Astrocyte (in vitro differentiated cells and primary cell): ENCODE measurements around the gene PTPRO. TPM values are rescaled to one million over a fixed set of nuclear protein-coding genes. Genes with fewer than 3 reads are reported as not detected.
A peak's percentile ranks its signal among the peaks of the same experiment; 100 is the strongest.

Experiments used
- DNase-seq: peaks from one replicate; pipeline ENCODE4 v3.0.0-alpha.2; 2010; ENCODE audit warnings: low read depth
- FAIRE-seq: peaks from 2 replicates; lab custom pipeline; 2011; peaks lifted over from hg19 to GRCh38; lab: Jason Lieb, UNC
- H2AFZ ChIP-seq: 2 replicates; pipeline ENCODE4 v1.6.0; 2012; ENCODE audit warnings: low read depth, low read length, inconsistent platforms
- H3K27ac ChIP-seq: 2 replicates; pipeline ENCODE4 v1.5.1; 2011; ENCODE audit warnings: low read depth, low read length, inconsistent platforms
- H3K27me3 ChIP-seq: 2 replicates; pipeline ENCODE4 v1.6.0; 2011; ENCODE audit warnings: low read length, inconsistent platforms; ENCODE audit not compliant: insufficient read depth
- H3K36me3 ChIP-seq: 2 replicates; pipeline ENCODE4 v1.5.1; 2011; ENCODE audit warnings: low read length, inconsistent platforms; ENCODE audit not compliant: insufficient read depth
- H3K4me1 ChIP-seq: 2 replicates; pipeline ENCODE4 v1.5.1; 2011; ENCODE audit warnings: low read length, inconsistent platforms; ENCODE audit not compliant: insufficient read depth
- H3K4me2 ChIP-seq: 2 replicates; pipeline ENCODE4 v1.6.0; 2012; ENCODE audit warnings: low read length, inconsistent platforms
- H3K4me3 ChIP-seq: 2 replicates; pipeline ENCODE4 v1.5.1; 2011; ENCODE audit warnings: low read depth, mild to moderate bottlenecking, low read length, inconsistent platforms; ENCODE audit not compliant: insufficient read depth
- H3K79me2 ChIP-seq: 2 replicates; pipeline ENCODE4 v1.6.0; 2012; ENCODE audit warnings: mild to moderate bottlenecking, low read length, inconsistent platforms; ENCODE audit not compliant: insufficient read depth
- H3K9ac ChIP-seq: 2 replicates; pipeline ENCODE4 v1.6.0; 2012; ENCODE audit warnings: mild to moderate bottlenecking, low read length, inconsistent platforms
- H3K9me3 ChIP-seq: 2 replicates; pipeline ENCODE4 v1.5.1; 2012; ENCODE audit warnings: low read depth, mild to moderate bottlenecking, low read length, inconsistent platforms; ENCODE audit not compliant: insufficient read depth
- H4K20me1 ChIP-seq: 2 replicates; pipeline ENCODE4 v1.6.0; 2012; ENCODE audit warnings: low read length, inconsistent platforms; ENCODE audit not compliant: insufficient read depth
- H3K27ac Mint-ChIP-seq: one replicate; pipeline ENCODE4 v1.8.0; 2021; ENCODE audit warnings: mild to moderate bottlenecking, mixed read lengths; ENCODE audit not compliant: unreplicated experiment
- H3K27me3 Mint-ChIP-seq: one replicate; pipeline ENCODE4 v1.8.0; 2021; ENCODE audit warnings: low read depth, mixed read lengths; ENCODE audit not compliant: unreplicated experiment
- H3K36me3 Mint-ChIP-seq: one replicate; pipeline ENCODE4 v1.8.0; 2021; ENCODE audit warnings: low read depth, mixed read lengths; ENCODE audit not compliant: unreplicated experiment
- H3K4me1 Mint-ChIP-seq: one replicate; pipeline ENCODE4 v1.8.0; 2021; ENCODE audit warnings: low read depth, mixed read lengths; ENCODE audit not compliant: unreplicated experiment
- H3K4me3 Mint-ChIP-seq: one replicate; pipeline ENCODE4 v1.8.0; 2021; ENCODE audit warnings: mild to moderate bottlenecking, moderate library complexity, mixed read lengths; ENCODE audit not compliant: unreplicated experiment
- H3K9me3 Mint-ChIP-seq: one replicate; pipeline ENCODE4 v1.8.0; 2021; ENCODE audit warnings: mild to moderate bottlenecking, mixed read lengths; ENCODE audit not compliant: unreplicated experiment
- EZH2 ChIP-seq: IDR thresholded peaks from 2 replicates; pipeline ENCODE4 v1.6.1; 2012; ENCODE audit warnings: mild to moderate bottlenecking, low read length, inconsistent platforms; ENCODE audit not compliant: insufficient read depth
- total RNA-seq: library from RNA; stranded (reverse); gene quantifications from 2 replicates; pipeline ENCODE4 v1.2.1, GENCODE V29; 2021
- TF ChIP-seq, protein P1 (sequence below): IDR thresholded peaks from 2 replicates; pipeline ENCODE4 v1.5.1; 2011; ENCODE audit warnings: low read depth, mild to moderate bottlenecking, inconsistent platforms, low read length, moderate library complexity; ENCODE audit not compliant: insufficient read depth

The PTPRO gene
- total RNA-seq, 1 donor from 2014 or later: 0.39 TPM

DNA sequence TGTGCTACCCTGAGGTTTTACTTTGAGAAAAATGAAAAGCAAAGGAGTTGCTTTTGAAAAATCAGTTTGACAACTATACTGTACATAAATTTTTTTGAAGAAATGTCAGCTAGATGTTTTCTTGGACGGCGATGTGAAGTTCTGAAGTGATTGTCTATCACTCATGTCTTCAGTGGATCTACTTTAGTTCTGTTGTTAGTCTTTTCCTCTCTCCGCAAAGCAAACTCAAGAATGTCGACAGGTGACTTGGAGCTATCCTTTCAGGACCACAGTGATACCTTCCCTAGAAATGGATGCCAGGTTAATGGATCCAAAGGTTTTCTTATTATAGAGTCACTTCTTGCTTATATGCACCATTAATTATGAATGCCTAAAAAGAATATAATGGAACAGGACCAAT is 1.2 kb downstream of the PTPRO start:
- H3K9me3 Mint-ChIP-seq: no peaks in the 10 kb centered on the region
- no peak for TF ChIP-seq EZH2
- TF ChIP-seq, protein P1, sequence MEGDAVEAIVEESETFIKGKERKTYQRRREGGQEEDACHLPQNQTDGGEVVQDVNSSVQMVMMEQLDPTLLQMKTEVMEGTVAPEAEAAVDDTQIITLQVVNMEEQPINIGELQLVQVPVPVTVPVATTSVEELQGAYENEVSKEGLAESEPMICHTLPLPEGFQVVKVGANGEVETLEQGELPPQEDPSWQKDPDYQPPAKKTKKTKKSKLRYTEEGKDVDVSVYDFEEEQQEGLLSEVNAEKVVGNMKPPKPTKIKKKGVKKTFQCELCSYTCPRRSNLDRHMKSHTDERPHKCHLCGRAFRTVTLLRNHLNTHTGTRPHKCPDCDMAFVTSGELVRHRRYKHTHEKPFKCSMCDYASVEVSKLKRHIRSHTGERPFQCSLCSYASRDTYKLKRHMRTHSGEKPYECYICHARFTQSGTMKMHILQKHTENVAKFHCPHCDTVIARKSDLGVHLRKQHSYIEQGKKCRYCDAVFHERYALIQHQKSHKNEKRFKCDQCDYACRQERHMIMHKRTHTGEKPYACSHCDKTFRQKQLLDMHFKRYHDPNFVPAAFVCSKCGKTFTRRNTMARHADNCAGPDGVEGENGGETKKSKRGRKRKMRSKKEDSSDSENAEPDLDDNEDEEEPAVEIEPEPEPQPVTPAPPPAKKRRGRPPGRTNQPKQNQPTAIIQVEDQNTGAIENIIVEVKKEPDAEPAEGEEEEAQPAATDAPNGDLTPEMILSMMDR: no peak
- no peak overlapping the region for H3K27ac Mint-ChIP-seq
- Histone ChIP-seq H3K4me1 (peaks cover 5% of the 10 kb centered on the region), H3K9ac (no peak overlapping the region), H3K4me2 (peak overlapping the region; percentile 88), H3K9me3 (no peaks in the 10 kb centered on the region), H3K79me2 (no peaks in the 10 kb centered on the region), H3K27ac (no peak overlapping the region), H4K20me1 (no peaks in the 10 kb centered on the region), H3K36me3 (no peaks in the 10 kb centered on the region), H3K4me3 (no peak overlapping the region), H2AFZ (no peak overlapping the region), H3K27me3 (peaks cover 20% of the 10 kb centered on the region)
- FAIRE-seq (no peak), DNase-seq (no peak)
- peaks cover 51% of the 10 kb centered on the region for H3K27me3 Mint-ChIP-seq
- H3K4me1 Mint-ChIP-seq: no peaks in the 10 kb centered on the region
- H3K4me3 Mint-ChIP-seq: peak overlapping the region; percentile 82
- no peaks in the 10 kb centered on the region for H3K36me3 Mint-ChIP-seq

DNA sequence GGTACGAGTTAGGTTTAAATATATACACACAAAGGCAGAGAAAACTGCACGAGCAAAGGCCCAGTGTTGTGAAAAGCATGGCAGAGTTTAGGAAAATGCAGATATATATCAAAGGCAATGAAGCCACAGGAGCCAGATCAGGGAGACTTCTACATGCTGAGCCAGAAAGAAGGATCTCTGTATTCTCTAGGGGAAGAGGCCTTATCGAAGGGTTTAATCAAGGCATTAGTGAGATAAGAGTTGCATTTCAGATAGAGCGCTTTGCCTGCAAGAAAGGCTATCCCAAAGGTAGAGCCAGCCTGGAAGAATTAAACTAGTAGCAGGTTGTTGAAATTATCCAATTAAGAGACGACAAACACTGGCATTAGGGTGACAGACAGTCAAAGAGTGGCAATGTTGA is 7.6 kb downstream of the PTPRO start:
- H3K27me3 Mint-ChIP-seq: peaks cover 23% of the 10 kb centered on the region
- DNase-seq (no peak), FAIRE-seq (no peak)
- no peak overlapping the region for H3K4me3 Mint-ChIP-seq
- no peaks in the 10 kb centered on the region for H3K79me2 ChIP-seq
- H3K27me3 ChIP-seq: peaks cover 3% of the 10 kb centered on the region
- no peak overlapping the region for H3K4me2 ChIP-seq
- H3K9ac ChIP-seq: no peak overlapping the region
- no peaks in the 10 kb centered on the region for H3K36me3 ChIP-seq
- TF ChIP-seq, protein P1: no peak
- no peak for TF ChIP-seq EZH2
- H3K4me1 Mint-ChIP-seq: no peaks in the 10 kb centered on the region
- H3K36me3 Mint-ChIP-seq: no peaks in the 10 kb centered on the region
- no peaks in the 10 kb centered on the region for H3K9me3 Mint-ChIP-seq
- H3K27ac ChIP-seq: no peak overlapping the region
- H2AFZ ChIP-seq: no peak overlapping the region
- H4K20me1 ChIP-seq: no peaks in the 10 kb centered on the region
- H3K9me3 ChIP-seq: no peaks in the 10 kb centered on the region
- no peaks in the 10 kb centered on the region for H3K4me1 ChIP-seq
- no peak overlapping the region for H3K27ac Mint-ChIP-seq
- no peak overlapping the region for H3K4me3 ChIP-seq

DNA sequence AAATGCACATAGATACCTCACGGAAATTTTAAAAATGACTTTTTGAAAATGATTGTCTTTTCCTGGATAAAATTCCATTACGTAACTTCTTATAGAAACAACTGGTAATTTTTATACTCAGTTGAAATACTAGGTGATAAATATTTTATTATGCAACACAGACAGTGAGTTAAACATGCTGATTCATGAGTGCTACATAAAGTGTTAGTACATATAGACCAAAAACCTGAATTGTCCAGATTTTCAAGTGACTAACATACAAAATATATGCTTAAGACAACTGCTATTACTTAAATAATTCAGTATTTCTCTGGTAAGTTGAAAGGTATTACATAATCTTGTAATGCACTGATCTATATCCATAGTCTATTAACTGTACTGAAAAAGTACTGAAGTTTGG is 11.9 kb downstream of the PTPRO start:
- peaks cover 11% of the 10 kb centered on the region for H3K27me3 Mint-ChIP-seq
- H3K4me2 ChIP-seq: no peak overlapping the region

More for the DNA sequence above, 11.9 kb downstream of the PTPRO start:
- no peaks in the 10 kb centered on the region for H3K36me3 Mint-ChIP-seq
- Histone ChIP-seq H3K4me1 (peaks cover 5% of the 10 kb centered on the region), H3K9me3 (no peaks in the 10 kb centered on the region), H3K9ac (no peak overlapping the region), H2AFZ (no peak overlapping the region), H3K79me2 (no peaks in the 10 kb centered on the region), H3K36me3 (no peaks in the 10 kb centered on the region), H3K4me3 (no peak overlapping the region), H4K20me1 (no peaks in the 10 kb centered on the region), H3K27me3 (no peaks in the 10 kb centered on the region), H3K27ac (no peak overlapping the region)
- peaks cover 21% of the 10 kb centered on the region for H3K4me1 Mint-ChIP-seq
- H3K9me3 Mint-ChIP-seq: no peaks in the 10 kb centered on the region
- DNase-seq (no peak), FAIRE-seq (peak; percentile 13)
- TF ChIP-seq, protein P1: no peak
- no peak for TF ChIP-seq EZH2
- no peak overlapping the region for H3K27ac Mint-ChIP-seq
- H3K4me3 Mint-ChIP-seq: no peak overlapping the region
